GM19328 (cell line): ENCODE results near the gene C2orf76.
A peak's percentile ranks its signal among the peaks of the same experiment; 100 is the strongest.
"Not testable (repeated sequence)": the region's sequence is repeated elsewhere in the genome, so short reads cannot be mapped to it uniquely, and the experiment has no call there.

Experiments used
- ATAC-seq: cut with Tn5 transposase; IDR thresholded peaks from one replicate; pipeline ENCODE4 v1.9.1; 2021; ENCODE audit warnings: mild to moderate bottlenecking, moderate library complexity; ENCODE audit not compliant: unreplicated experiment

Gene C2orf76

GRCh38 chr2:119301413-119301812 lies 65.2 kb downstream of the C2orf76 start:
- ATAC-seq, result no peak

- ATAC-seq, result no peak
Observed at GRCh38 chr2:119295688-119296375, 70.8 kb downstream of the C2orf76 start.

DNA sequence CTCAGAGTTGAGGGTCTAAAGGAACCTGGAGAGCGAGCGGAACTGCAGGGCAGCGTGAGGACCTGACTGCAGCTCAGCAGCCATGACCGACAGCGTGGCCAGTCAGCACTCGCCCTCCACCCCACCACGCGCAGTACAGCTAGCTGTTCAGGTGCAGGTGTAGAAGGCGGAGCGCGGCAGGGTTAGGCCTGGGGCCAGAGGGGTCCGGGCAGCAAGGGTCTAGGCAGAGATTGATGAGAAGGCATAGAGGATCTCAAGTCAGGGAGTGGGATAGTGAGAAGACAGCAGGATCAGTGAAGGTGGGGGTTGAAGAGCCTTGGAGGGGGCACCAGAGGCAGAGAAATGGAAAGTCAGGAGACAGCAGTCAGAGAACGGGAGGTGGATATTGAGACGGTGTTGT lies 72.0 kb downstream of the C2orf76 start:
- no peak for ATAC-seq

DNA sequence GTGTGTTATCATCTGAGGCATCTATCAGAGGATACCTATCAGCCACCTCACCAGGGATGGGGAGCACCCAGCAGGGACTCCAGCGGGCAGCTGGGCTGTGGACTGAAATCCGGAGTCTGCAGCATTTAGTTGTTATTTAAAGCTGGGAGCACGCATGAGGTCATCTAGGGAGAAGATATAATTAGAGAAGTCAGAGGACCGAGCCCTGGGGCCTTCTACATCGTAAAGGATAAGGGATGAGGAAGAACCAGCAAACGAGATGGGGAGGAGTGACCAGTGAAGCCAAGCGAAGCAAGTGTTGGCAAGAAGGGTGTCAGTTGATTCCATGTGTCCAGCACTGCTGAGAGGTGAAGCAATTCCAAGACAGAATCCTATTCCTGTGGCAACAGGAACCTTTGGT lies 72.7 kb downstream of the C2orf76 start:
- ATAC-seq, result no peak

GRCh38 chr2:119293254-119293653 lies 73.4 kb downstream of the C2orf76 start:
- ATAC-seq, result no peak

DNA sequence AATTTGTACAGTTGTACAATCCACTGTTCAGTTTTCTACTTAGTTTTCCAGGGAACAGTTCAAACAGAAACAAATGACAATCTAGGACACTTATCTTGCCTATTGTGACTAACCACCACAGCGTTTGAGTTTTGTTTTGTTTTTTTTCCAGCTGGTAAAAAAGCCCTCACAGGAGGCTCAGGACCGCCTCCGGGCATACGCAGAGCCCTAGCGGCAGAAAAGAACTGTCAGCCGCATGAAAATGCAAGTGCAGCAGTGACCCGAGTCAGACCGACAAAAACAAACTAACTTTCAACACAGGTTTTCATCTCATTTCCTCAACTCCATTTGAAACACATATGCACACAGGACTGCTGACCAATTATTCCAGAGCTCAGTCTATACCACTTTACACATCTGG lies 74.4 kb downstream of the C2orf76 start:
- ATAC-seq, result no peak

DNA sequence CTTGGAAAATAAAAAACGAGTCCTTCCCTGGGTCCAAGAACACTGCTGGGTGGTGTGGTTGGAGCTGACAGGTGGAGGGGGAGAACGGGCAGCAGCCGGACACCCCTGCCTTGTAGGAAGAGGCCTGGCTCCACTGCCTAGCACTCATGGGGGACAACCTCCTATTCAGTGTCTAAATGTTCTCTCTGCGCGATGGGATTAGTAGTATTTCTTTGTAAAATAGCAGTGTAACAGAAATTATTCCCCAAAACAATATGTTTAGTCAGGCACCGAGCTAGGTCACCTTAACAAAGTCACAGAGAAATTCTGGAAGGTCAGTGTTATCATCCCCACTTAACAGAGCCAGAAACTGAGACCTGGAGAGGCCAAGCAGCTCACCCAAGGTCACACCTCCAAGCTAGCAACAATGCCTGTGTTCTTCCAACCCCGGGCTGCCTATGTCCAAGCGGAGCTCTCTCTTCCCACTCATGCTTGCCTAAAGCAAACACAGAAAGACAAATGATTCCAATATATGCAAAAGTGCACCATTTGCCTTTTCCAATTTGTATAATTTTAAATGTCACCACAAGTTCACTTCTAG lies 75.0 kb downstream of the C2orf76 start:
- no peak for ATAC-seq

DNA sequence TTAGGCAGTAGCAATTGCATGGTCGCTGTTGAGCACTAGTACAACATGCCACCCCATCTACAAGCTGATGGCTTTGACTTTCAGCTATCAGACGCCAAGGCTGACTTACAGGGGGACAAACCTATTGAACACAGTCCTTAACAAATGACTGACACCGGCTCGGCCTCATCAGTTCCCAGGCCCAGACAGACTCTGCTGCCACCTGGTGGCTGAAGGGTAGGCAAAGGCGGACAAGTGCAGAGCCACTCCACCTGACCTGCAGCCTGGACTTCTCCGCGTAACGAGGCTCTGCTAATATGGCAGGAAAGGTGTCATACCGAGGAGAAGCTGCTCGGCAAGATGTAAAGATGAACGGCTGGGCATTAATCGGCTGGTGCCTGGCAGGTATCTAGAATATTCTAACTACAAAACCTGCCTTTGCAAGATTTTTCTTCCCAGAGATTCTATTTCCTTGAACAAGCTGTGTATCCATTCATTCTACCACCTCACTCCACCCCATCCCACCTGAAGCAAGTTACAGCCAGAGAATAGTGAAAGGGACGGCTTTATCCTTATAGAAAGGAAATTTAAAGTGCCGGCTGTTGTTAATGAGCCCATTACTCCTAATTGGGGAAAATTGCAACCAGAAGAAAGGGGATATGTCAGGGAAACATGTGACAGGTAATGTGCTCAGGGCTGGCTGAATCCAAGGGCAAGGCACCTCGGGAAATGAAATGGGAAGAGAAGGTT lies 75.6 kb downstream of the C2orf76 start:
- peak; percentile 94 for ATAC-seq

DNA sequence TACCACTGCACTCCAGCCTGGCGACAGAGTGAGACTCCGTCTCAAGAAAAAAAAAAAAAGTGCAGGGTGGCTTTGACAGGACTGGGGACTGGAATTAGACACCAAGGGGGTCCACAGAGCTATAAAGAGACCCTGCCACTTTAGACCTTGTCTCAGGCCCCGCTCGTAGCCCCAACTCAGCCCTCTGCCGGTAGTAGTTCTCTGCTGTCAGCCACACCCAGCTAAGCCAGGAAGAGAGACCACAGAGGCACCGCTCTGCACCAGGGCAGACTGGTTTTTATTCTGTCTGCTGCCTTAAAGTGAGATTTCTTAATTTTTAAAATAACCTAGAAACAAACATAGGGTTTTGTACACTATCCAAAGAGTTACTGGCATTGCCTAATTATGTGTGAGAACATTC lies 77.0 kb downstream of the C2orf76 start:
- ATAC-seq, result no peak

- no peak for ATAC-seq
Observed at GRCh38 chr2:119289093-119289492, 77.5 kb downstream of the C2orf76 start.

DNA sequence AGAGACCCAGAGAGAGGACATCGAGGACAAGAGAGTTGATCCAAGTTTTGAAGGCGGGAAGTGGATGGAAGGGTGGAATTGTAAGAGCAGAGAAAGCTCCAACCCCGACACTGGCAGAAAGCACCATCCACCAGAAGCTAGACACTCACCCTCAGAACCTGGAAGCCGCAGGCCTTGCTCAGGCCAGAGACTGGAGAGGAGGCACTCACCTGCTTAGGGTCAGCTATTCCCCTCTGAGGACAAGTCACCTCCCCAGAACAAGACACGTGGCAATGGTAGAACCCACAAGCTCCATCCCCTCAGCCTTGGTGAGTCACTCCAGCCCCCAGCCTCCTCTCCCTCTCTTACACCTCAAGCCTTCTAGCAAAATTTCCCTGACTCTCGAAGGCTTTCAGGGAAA lies 78.1 kb downstream of the C2orf76 start:
- ATAC-seq, result no peak

DNA sequence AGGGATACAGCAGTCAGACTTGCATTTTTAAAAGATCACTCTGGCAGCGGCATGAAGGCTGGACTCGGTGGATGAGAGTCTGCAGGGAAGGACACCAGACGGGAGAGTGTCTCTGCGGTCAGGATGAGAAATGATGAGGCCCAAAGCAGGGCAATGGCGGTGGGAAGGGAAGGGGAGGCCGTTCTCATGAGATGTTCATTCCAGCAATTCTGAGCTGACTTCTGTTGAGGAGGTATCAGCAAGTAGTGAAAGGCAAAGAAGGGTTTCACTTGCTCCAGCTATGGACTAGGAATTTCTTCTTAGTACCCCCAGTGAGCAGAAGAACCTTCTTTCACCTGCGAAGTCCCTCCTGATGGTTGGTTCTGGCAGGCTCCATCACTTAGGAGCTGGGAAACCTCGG lies 80.0 kb downstream of the C2orf76 start:
- ATAC-seq, result no peak

DNA sequence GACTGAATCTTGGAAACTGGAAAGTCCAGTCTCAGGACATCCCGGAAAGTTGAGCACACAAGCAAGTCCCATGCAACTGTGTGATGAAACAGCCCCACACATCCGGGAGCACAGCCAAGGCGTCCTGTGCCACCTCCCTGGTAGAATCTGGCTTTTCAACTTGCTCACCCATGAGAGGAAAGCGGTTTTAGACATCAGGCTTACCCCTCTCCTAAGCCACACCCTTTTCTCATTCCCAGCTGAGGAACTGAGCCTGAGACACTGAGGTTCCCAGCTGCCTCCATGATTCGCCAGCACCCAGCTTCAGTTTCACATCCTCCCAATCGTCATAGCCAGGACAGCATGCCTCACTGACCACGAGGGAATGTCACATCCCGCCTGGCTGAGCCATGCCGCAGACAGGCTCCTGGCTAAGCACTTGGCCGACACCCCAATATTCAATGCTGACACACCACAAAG lies 82.7 kb downstream of the C2orf76 start:
- no peak for ATAC-seq

DNA sequence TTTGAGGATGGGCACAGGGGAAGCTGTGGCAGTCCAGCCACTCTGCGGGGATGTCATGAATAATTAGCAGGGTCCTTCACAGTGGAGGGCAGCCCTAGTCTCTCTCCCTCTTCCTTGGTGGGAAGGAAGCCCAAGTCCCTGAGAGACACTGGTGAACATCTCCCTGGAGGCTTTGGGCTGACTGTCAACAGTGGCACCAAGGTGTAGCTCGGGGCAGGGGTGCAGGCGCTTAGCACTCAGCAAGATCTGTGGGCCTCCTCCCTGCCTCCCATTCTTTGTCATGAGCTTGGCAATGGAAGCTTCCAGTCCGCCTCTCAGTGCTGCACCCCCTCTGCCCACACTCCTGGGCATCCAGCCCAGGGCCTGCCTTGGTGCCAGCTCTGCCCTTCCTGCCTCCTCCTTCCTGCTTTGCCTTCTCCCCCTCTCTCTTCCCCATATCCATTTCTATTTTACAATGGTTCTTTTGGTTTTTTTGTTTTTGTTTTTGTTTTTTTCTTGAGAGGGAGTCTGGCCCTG lies 83.6 kb downstream of the C2orf76 start:
- ATAC-seq, result no peak

DNA sequence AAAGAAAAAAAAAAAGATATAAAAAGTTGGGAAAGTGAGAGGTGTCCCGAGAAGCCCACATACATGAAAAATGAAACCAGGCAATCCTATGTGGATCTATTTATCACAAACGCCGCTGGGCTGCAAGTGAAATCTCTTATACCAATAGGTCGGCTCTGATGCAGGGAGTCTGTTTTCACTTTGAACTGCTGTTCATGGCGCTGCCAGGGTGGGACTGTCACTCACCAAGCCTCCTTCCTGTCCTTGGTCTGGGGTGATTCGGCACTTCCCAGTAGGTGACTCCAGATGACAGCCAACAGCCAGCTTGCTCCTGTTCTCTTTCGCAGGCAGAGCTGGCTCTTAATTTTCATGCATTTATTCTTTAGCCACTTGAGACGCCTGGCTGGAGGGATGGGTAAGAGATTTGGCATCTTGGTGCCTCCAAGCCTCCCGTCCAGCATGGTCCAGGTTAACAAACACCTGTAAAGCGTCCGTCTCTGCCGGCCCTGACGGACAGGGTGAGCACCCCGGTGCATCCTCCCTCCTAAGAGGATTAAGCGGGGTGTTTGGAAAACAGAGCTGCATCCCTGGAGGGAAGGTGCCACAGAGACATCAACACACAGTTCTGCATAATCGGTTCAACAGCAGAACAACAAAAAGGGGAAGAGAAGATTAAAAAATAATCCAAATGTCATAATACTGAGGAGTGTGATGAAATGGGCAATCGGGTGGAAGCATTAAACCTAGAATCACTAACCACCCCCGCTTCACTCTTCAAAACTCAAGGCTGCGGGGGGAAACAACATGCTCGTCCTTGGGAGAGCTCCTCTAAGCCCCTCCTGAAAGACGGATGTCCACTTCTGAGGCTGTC lies 84.3 kb downstream of the C2orf76 start:
- ATAC-seq, result no peak

- ATAC-seq, result no peak
Observed at GRCh38 chr2:119280680-119281079, 86.0 kb downstream of the C2orf76 start.

DNA sequence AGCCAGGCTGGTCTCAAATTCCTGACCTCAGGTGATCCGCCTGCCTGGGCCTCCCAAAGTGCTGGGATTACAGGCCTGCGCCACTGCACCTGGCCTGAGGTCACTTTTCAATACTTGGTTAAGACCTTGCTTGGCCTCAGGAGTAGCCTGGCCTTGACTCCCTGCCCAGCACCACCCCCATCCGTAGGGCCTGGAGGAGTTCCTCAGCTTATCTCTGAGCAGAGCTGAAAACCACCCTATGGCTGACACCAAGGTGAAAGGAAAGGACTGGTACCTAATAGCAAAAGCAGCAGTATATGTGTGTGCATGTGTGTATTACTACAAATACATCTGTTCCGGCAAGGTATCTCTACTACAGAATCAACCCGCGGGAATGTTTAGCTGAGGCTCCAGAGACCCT lies 87.0 kb downstream of the C2orf76 start:
- no peak for ATAC-seq

DNA sequence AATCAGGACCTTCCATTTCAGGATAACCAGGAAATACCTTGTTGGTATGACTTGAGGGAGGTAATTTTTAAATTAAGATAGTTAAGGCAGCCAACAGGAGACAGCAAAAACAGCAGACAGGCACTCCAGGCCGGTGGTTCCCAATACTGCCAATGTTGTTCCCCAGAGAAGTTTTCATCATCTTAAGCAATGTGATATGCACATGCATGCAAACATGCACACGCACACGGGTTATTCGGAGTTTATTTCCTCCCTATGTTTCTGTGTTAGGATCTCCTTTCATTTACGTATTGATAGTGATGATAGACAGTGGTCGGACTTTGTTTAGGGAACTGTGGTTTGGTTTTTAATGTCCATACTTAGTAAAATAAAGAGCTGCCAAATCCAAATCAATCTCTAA lies 87.7 kb downstream of the C2orf76 start:
- no peak for ATAC-seq

DNA sequence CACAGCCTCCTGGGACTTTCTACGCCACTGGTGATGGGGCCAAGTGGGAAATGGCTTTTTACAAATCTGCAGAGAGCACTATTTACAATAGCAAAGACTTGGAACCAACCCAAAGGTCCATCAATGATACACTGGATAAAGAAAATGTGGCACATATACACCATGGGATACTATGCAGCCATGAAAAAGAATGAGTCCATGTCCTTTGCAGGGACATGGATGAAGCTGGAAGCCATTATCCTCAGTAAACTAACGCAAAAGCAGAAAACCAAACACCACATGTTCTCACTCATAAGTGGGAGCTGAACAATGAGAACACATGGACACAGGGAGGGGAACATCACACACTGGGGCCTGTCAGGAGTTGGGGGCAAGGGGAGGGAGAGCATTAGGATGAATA lies 88.2 kb downstream of the C2orf76 start:
- not testable (repeated sequence) for ATAC-seq

DNA sequence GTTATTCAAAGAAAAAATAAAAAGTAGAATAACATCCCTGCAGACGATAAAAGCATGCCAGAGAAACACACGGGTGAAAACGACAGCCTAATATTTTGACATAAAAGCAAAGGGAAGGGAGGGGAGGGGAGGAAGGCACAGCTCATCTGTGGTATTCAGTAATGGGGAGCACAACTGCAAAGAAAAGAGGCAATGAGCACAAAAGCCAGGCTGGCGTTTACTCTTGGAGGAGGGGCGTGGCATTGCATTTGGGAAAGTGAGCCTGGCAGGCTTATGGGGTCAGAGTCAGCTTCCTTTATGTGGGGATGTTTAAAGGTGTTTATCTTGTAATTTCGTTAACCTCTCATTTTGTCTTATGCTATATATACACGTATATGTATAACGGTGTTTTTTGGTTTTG lies 89.8 kb downstream of the C2orf76 start:
- ATAC-seq, result no peak

- no peak for ATAC-seq
Observed at GRCh38 chr2:119267604-119268003, 99.0 kb downstream of the C2orf76 start.
